ENCODE measurements around the gene MSX1. TPM values are rescaled to one million over a fixed set of nuclear protein-coding genes. Genes with fewer than 3 reads are reported as not detected.

Gene MSX1
- total and polyA plus RNA-seq, 2 of the 8 experiments (the other 6 are each of a cell fraction or from before 2014, with no cell fraction given) = 0.47 TPM; not detected in 1

GRCh38 chr4:4861390-4862018, 2.0 kb downstream of the MSX1 start:
- POLR2A ChIA-PET (ENCODE audit: partially characterized antibody) = interaction anchor here (2.0 kb wide), 1 partner anchor 10 kb away, joined by 8 read pairs; no protein-coding TSS in a partner anchor
- no peak overlapping the region for H2BK5ac ChIP-seq (ENCODE audit: low read depth, low read length)
- peaks cover 0 to 5% (median 0%) of the 10 kb centered on the region in 4 experiments; a peak in 1 of 8 replicates for H3K36me3 ChIP-seq (ENCODE audit: control insufficient read depth in 2 of 4, insufficient read depth in 4 of 4, low read length in 3 of 4)
- 0 out of 2 replicates have a peak overlapping the region, but pooled peaks have one; percentile 29 for H2BK15ac ChIP-seq (ENCODE audit: low read length)
- no peak overlapping the region for H3K27ac ChIP-seq (ENCODE audit: low read depth, low read length)
- H3K23ac ChIP-seq (ENCODE audit: insufficient read length) = no peak overlapping the region
- WGBS, 2 experiments (ENCODE audit: extremely low coverage in 1 of 2, insufficient coverage in 1 of 2, insufficient read length in 1 of 2, insufficient replicate concordance in 2 of 2, low coverage in 1 of 2, low lambda C conversion rate in 2 of 2, missing lambda C conversion rate in 1 of 2) = 10% methylated on average over 19 of the region's 21 CpGs; no CpG with 5 or more reads in 1 of the 2 experiments
- H3K14ac ChIP-seq (ENCODE audit: insufficient read length) = no peak overlapping the region
- no peak overlapping the region for H3K18ac ChIP-seq (ENCODE audit: extremely low read depth, low read length)
- H3K4me3 ChIP-seq (ENCODE audit: extremely low read depth in 1 of 4, insufficient read depth in 2 of 4, low read depth in 3 of 4, low read length in 4 of 4) = peak overlapping the region in 1 of 4 experiments; percentile 57; a peak in 1 of 8 replicates
- peaks cover 8% of the 10 kb centered on the region; the same call in 1 of the 2 replicates for H3K23me2 ChIP-seq (ENCODE audit: low read depth, low read length)
- H3K56ac ChIP-seq (replicated peaks; ENCODE audit: insufficient read length, low read depth, low read length) = no peak overlapping the region
- no peak overlapping the region for H4K5ac ChIP-seq (ENCODE audit: insufficient read length, low read depth, low read length)
- H3K4me1 ChIP-seq (replicated peaks in 1 of 4; ENCODE audit: control insufficient read depth in 3 of 4, insufficient read depth in 4 of 4, low read length in 3 of 4) = peaks cover 0 to 27% (median 9%) of the 10 kb centered on the region in 4 experiments; a peak in 5 of 7 replicates
- peak overlapping the region; percentile 44 to 76; a peak in 1 of 4 replicates for H3K4me2 ChIP-seq (ENCODE audit: insufficient read depth in 1 of 2, low read depth in 2 of 2, low read length in 2 of 2)
- H2AFZ ChIP-seq (ENCODE audit: low read length) = no peak overlapping the region
- H3K9ac ChIP-seq (replicated peaks in 1 of 4; ENCODE audit: extremely low read depth in 1 of 4, low read depth in 3 of 4, low read length in 3 of 4) = no peak overlapping the region
- CTCF ChIA-PET (ENCODE audit: partially characterized antibody) = interaction anchor here (0.9 to 1.6 kb wide), 3 partner anchors 8 to 11 kb away, joined by 3 to 6 read pairs (median 5); no protein-coding TSS in a partner anchor
- no peaks in the 10 kb centered on the region for H3K79me1 ChIP-seq (ENCODE audit: low read depth, low read length)
- H3K4ac ChIP-seq (replicated peaks; ENCODE audit: insufficient read length, low read depth, low read length) = no peak overlapping the region
- DNase-seq (ENCODE audit: low read depth in 1 of 2, low spot score in 2 of 2) = no peak
- H3K27me3 ChIP-seq (replicated peaks in 1 of 4; ENCODE audit: control insufficient read depth in 3 of 4, extremely low read depth in 1 of 4, insufficient read depth in 3 of 4, low read length in 3 of 4) = peaks cover 93 to 98% (median 95%) of the 10 kb centered on the region in 4 experiments
- H3K79me2 ChIP-seq (ENCODE audit: control insufficient read depth in 1 of 2, insufficient read depth in 2 of 2, low read length in 2 of 2) = no peaks in the 10 kb centered on the region
- no peak overlapping the region for H2BK12ac ChIP-seq (ENCODE audit: low read depth, low read length)
- FAIRE-seq = no peak
- no peaks in the 10 kb centered on the region for H3K9me3 ChIP-seq (ENCODE audit: insufficient read depth in 2 of 2, low read depth in 1 of 2, low read length in 1 of 2)
- TF ChIP-seq RNF2 (IDR thresholded peaks at IDR 0.05; ENCODE audit: borderline replicate concordance, low read depth, low read length, missing control alignments, poor library complexity, severe bottlenecking) = peak; percentile 97
- no peak for TF ChIP-seq CHD2 (IDR thresholded peaks at IDR 0.05; ENCODE audit: low read length)
- peak; percentile 99 for TF ChIP-seq CBX8 (IDR thresholded peaks at IDR 0.05; ENCODE audit: borderline replicate concordance, low read depth, low read length)
- TF ChIP-seq SIN3A (conservative IDR thresholded peaks at IDR 0.05 in 1 of 2, IDR thresholded peaks at IDR 0.05 in 1 of 2; ENCODE audit: low read depth in 1 of 2, low read length in 2 of 2) = no peak
- no peak overlapping the region for H2AK5ac ChIP-seq (ENCODE audit: low read depth, low read length)
- no peak overlapping the region for H2BK20ac ChIP-seq (ENCODE audit: low read length)
- no peak overlapping the region for H4K91ac ChIP-seq (replicated peaks; ENCODE audit: insufficient read length, low read length)
- no peak overlapping the region for H2BK120ac ChIP-seq (replicated peaks; ENCODE audit: low read depth, low read length)
- H4K20me1 ChIP-seq (replicated peaks in 1 of 2; ENCODE audit: control insufficient read depth in 1 of 2, insufficient read depth in 2 of 2, low read length in 2 of 2) = peaks cover 45 to 46% of the 10 kb centered on the region in 2 experiments
- no peak overlapping the region for H4K8ac ChIP-seq (ENCODE audit: extremely low read depth, insufficient read depth, low read length)
